ENCODE results near the gene ZNF787.

Gene ZNF787

DNA sequence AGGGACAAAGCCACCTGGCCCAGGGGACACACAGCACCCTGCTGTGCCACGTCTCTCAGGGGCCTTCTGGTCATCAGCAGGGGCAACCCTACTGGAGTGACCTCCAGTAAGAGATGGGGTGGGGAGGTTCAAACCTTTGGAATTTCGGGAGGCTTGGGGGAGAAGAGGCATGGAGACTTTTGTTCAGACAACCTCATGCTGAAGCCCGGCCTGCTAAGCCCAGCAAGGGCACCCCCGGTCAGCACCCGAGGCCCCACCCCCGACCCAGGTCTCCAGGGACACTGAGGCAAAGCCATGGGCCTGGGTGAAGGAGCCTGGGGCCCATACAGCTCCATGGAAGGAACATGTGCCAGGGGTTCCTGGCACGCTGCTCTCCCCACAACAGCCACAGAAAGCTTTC, 23.3 kb downstream of the ZNF787 start:
- Histone ChIP-seq H3K9me3 (no peaks in the 10 kb centered on the region), H3K36me3 (peaks cover 82% of the 10 kb centered on the region), H3K27ac (no peak overlapping the region), H3K27me3 (no peaks in the 10 kb centered on the region), H3K4me3 (ENCODE audit: low read depth in 1 of 2, low read length in 1 of 2) (no peak overlapping the region), H3K4me1 (ENCODE audit: control insufficient read depth in 1 of 2, insufficient read depth in 1 of 2, low read depth in 1 of 2, low read length in 1 of 2) (no peaks in the 10 kb centered on the region)
- TF ChIP-seq, protein P1, sequence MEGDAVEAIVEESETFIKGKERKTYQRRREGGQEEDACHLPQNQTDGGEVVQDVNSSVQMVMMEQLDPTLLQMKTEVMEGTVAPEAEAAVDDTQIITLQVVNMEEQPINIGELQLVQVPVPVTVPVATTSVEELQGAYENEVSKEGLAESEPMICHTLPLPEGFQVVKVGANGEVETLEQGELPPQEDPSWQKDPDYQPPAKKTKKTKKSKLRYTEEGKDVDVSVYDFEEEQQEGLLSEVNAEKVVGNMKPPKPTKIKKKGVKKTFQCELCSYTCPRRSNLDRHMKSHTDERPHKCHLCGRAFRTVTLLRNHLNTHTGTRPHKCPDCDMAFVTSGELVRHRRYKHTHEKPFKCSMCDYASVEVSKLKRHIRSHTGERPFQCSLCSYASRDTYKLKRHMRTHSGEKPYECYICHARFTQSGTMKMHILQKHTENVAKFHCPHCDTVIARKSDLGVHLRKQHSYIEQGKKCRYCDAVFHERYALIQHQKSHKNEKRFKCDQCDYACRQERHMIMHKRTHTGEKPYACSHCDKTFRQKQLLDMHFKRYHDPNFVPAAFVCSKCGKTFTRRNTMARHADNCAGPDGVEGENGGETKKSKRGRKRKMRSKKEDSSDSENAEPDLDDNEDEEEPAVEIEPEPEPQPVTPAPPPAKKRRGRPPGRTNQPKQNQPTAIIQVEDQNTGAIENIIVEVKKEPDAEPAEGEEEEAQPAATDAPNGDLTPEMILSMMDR (IDR thresholded peaks at IDR 0.05) = no peak

DNA sequence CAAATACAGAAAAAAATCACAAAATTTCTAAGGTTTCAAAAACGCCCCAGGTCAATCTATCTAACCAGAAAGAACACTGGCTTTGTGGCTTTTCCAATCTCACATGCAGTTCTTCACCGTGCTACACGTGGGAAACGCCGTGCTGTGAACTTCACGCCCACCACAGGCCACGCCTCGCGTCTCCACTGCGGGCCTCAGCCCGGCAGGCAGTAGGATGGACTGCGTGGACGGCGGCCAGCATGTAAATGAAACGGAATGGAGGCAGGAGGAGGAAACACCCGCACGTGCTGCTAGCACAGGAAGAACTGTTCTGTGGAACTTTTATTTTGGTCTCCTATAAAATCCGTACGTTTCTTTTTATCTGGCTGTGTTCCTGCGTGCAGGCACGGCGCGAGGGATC, 23.8 kb downstream of the ZNF787 start:
- H3K4me3 ChIP-seq (ENCODE audit: low read depth in 1 of 2, low read length in 1 of 2) = no peak overlapping the region
- no peaks in the 10 kb centered on the region for H3K9me3 ChIP-seq
- H3K36me3 ChIP-seq = peaks cover 80% of the 10 kb centered on the region
- H3K4me1 ChIP-seq (ENCODE audit: control insufficient read depth in 1 of 2, insufficient read depth in 1 of 2, low read depth in 1 of 2, low read length in 1 of 2) = no peaks in the 10 kb centered on the region
- TF ChIP-seq, protein P1 (IDR thresholded peaks at IDR 0.05) = no peak
- no peaks in the 10 kb centered on the region for H3K27me3 ChIP-seq
- H3K27ac ChIP-seq = no peak overlapping the region

DNA sequence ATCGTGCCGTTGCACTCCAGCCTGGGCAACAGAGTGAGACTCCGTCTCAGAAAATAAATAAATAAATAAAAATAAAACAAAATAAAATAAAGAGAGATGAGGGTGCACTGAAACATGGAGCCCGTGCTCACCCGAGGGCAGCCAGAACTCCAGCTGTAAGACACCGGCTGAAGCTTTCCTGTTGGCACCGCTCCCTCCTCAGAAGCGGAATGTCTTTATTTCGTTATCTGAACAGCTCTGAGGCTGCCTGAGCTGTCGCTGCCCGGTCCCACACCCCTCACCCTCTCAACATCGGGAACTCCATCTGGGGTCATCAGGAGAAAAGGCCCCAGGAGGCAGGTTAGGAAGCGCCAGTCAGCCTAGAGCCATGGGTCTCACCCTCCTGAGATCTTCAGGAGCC, 24.4 kb downstream of the ZNF787 start:
- TF ChIP-seq, protein P1 (IDR thresholded peaks at IDR 0.05) = no peak
- no peaks in the 10 kb centered on the region for H3K9me3 ChIP-seq
- H3K27ac ChIP-seq = no peak overlapping the region
- H3K27me3 ChIP-seq = no peaks in the 10 kb centered on the region
- no peaks in the 10 kb centered on the region for H3K4me1 ChIP-seq (ENCODE audit: control insufficient read depth in 1 of 2, insufficient read depth in 1 of 2, low read depth in 1 of 2, low read length in 1 of 2)
- H3K36me3 ChIP-seq = peaks cover 74% of the 10 kb centered on the region
- no peak overlapping the region for H3K4me3 ChIP-seq (ENCODE audit: low read depth in 1 of 2, low read length in 1 of 2)

DNA sequence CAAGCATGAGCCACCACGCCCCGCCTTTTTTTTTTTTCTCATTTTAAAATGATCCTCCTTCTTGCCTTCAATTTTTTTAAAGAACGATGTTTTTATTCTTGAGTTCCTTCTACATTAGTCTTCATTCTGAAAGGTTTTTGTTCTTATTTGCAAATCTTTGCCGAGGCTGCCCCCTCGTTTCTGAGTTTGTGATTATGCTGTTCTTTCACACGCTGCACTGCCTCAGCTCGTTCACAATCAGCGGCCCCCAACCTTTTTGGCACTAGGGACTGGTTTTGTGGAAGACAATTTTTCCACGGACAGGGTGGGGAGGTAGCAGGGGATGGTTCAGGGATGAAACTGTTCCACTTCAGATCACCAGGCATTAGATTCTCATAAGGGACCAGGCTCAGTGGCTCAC, 26.6 kb downstream of the ZNF787 start:
- no peaks in the 10 kb centered on the region for H3K27me3 ChIP-seq

DNA sequence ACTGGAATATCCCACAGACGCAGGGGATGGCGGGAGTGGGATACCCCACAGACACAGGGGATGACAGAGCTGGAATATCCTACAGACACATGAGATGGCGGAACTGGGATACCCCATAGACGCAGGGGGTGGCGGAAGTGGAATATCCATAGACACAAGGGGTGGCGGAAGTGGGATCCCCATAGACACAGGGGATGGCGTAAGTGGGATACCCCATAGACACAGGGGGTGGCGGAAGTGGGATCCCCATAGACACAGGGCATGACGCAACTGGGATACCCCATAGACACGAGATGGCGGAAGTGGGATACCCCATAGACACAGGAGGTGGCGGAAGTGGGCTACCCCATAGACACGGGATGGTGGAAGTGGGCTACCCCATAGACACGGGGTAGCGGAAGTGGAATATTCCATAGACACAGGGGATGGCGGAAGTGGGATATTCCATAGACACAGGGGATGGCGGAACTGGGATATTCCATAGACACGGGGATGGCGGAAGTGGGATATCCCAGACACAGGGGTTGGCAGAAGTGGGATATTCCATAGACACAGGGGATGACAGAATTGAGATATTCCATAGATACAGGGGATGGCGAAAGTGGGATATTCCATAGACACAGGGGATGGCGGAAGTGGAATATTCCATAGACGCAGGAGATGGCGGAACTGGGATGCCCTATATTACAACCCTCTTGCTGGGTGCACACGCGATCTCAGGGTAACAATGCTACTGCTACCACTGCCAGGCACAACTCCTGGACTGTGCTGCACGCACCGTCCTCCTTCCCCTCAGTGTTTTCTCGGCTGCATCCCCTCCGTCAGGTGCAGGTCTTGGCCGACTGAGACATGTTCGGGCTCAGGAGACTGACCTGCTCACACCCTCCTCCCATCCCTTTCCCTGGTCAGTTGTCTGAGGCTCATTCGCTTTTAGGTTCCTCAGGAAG, 28.1 kb downstream of the ZNF787 start:
- Histone ChIP-seq H3K4me3 (ENCODE audit: low read depth in 1 of 2, low read length in 1 of 2) (no peak overlapping the region), H3K27me3 (no peaks in the 10 kb centered on the region), H3K4me1 (ENCODE audit: control insufficient read depth in 1 of 2, insufficient read depth in 1 of 2, low read depth in 1 of 2, low read length in 1 of 2) (no peaks in the 10 kb centered on the region), H3K36me3 (peaks cover 75% of the 10 kb centered on the region), H3K9me3 (no peaks in the 10 kb centered on the region), H3K27ac (no peak overlapping the region)
- TF ChIP-seq, protein P1 (IDR thresholded peaks at IDR 0.05) = no peak

More for the DNA sequence above, 26.6 kb downstream of the ZNF787 start:
- Histone ChIP-seq H3K4me3 (ENCODE audit: low read depth in 1 of 2, low read length in 1 of 2) (no peak overlapping the region), H3K4me1 (ENCODE audit: control insufficient read depth in 1 of 2, insufficient read depth in 1 of 2, low read depth in 1 of 2, low read length in 1 of 2) (no peaks in the 10 kb centered on the region), H3K9me3 (no peaks in the 10 kb centered on the region), H3K36me3 (peaks cover 75% of the 10 kb centered on the region), H3K27ac (no peak overlapping the region)
- TF ChIP-seq, protein P1 (IDR thresholded peaks at IDR 0.05) = no peak

All from neutrophil (primary cell).